HFF-Myc (cell line): ENCODE data around the gene ARHGEF40.

Experiments
- DNase-seq: peaks from one replicate; pipeline ENCODE4 v3.0.0-alpha.2; 2011; ENCODE audit warnings: low read depth; ENCODE audit errors: extremely low read depth
- H3K4me3 ChIP-seq: replicated peaks from 2 replicates; pipeline ENCODE4 v1.5.1; 2011; ENCODE audit warnings: low read depth, mild to moderate bottlenecking, control low read depth, low read length
- TF ChIP-seq, protein P1 (sequence below): IDR thresholded peaks from 2 replicates; pipeline ENCODE4 v1.5.1; 2012; ENCODE audit warnings: mild to moderate bottlenecking, low read depth, low read length, control low read depth; ENCODE audit errors: missing control alignments

Gene ARHGEF40

GRCh38 chr14:21061347-21061668 lies 8.8 kb upstream of the ARHGEF40 start:
- TF ChIP-seq, protein P1, sequence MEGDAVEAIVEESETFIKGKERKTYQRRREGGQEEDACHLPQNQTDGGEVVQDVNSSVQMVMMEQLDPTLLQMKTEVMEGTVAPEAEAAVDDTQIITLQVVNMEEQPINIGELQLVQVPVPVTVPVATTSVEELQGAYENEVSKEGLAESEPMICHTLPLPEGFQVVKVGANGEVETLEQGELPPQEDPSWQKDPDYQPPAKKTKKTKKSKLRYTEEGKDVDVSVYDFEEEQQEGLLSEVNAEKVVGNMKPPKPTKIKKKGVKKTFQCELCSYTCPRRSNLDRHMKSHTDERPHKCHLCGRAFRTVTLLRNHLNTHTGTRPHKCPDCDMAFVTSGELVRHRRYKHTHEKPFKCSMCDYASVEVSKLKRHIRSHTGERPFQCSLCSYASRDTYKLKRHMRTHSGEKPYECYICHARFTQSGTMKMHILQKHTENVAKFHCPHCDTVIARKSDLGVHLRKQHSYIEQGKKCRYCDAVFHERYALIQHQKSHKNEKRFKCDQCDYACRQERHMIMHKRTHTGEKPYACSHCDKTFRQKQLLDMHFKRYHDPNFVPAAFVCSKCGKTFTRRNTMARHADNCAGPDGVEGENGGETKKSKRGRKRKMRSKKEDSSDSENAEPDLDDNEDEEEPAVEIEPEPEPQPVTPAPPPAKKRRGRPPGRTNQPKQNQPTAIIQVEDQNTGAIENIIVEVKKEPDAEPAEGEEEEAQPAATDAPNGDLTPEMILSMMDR = no peak
- no peak overlapping the region for H3K4me3 ChIP-seq

GRCh38 chr14:21063479-21063878 lies 6.6 kb upstream of the ARHGEF40 start:
- TF ChIP-seq, protein P1 = no peak
- H3K4me3 ChIP-seq = no peak overlapping the region
- DNase-seq = no peak

More at GRCh38 chr14:21061347-21061668, 8.8 kb upstream of the ARHGEF40 start:
- DNase-seq = no peak

- no peak overlapping the region for H3K4me3 ChIP-seq
- DNase-seq = no peak
Measured at GRCh38 chr14:21066882-21067502, 3.1 kb upstream of the ARHGEF40 start.

DNA sequence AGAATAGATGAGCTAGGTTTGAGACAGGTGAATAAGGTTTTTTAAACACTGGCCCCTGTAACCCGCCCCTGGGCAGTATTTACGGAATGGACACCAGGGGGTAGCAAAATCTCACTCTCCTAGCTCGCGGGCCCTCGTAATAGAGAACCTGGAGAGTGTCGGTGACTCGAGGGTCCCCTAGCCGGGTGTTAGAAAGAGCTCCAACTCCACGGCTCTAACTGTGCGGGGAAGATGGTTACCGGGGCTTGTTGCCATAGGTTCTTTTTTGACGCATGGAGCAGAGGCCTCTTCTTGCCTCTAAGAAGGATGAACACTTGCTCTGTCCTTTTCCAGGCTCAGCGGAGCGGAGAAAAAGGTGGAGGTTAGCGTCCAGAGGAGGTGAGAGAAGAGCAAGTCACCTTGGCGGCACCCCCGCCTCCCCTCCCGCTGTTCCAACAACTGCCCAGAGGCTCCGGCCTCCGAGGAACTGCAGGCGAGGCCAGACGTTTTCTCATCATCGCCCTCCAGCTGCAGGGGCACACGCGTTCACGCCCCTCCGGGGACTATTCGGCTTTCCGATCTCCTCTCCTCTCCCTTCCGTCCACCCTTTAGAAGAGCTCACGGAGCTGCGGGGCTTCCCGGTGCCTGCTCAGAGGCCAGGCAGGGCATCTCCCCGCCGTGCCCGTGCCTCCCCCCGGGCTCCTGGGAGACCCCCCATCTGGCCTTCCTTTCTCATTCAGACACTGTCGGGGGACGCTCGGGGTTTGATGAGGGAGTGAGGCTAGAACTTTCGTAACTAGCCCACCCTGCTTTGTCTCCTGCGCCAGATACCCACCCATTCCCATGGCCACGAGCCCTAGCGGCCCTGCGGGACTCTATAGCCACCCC lies 1.4 kb upstream of the ARHGEF40 start:
- peak overlapping the region; percentile 83 for H3K4me3 ChIP-seq
- TF ChIP-seq, protein P1 = peak; percentile 68
- DNase-seq = no peak

More at GRCh38 chr14:21066882-21067502, 3.1 kb upstream of the ARHGEF40 start:
- TF ChIP-seq, protein P1 = no peak

- DNase-seq = no peak
- TF ChIP-seq, protein P1 = peak; percentile 6
- H3K4me3 ChIP-seq = peak overlapping the region; percentile 83
Measured at GRCh38 chr14:21069388-21070082, 569 bp upstream of the ARHGEF40 start.

DNA sequence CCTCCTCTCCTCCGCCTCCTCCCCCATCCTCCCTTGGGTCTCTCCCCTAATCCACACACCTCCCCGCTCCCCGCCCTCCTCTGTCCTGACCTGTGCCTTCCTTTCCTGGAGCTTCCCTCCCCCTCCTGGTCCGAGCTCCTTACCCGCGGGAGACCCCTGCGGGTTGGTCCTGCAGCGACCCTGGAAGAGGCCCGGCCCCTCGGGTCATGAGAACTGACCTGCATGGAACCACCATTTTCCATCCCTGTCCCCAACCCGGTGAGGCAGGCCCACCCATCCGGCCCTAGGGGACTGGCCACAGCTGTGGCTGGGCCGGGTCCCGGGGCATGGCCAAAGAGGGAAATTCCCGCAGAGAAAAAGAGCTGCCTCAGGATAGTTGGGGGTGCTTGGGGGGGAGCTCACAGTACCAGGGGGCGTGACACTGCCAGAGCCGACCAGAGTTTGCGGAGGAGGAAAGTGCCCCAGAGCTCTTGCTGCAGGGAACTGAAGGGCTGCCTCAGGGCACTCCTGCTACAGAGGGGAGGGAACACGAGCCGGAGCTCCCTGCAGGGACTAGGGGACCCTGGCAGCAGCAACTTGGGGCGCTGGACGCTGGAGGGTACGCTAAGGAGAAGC lies 613 bp downstream of the ARHGEF40 start:
- TF ChIP-seq, protein P1 = no peak
- DNase-seq = no peak

More for the DNA sequence above, 613 bp downstream of the ARHGEF40 start:
- H3K4me3 ChIP-seq = peak overlapping the region; percentile 83
